A549 treated with RU486 at 1 μM for 4 hours (cell line): ENCODE data around the gene WDR74. TPM values are rescaled to one million over a fixed set of nuclear protein-coding genes. Genes with fewer than 3 reads are reported as not detected.

Experiments
- total RNA-seq: library from RNA; stranded (reverse); fragments of 200-300 nt; extraction: Qiagen RNA extraction; gene quantifications from 5 replicates; pipeline ENCODE4 v1.2.3, GENCODE V29; 2022; ENCODE audit warnings: low read depth

WDR74 gene
- total RNA-seq = 72.4 to 87.2 TPM (median 85.8 TPM) in 5 replicates

GRCh38 chr11:62839050-62839945 is at the start of gene WDR74:
Gene WDR74 (minus strand): TSS chr11:62839590. CDS start chr11:62839570, 20 bp downstream.

GRCh38 chr11:62880803-62881578 is 41.6 kb upstream of the WDR74 start, which contains the start of gene SLC3A2:
Gene SLC3A2 (plus strand): TSS chr11:62880896. CDS start chr11:62881024, 128 bp downstream.

DNA sequence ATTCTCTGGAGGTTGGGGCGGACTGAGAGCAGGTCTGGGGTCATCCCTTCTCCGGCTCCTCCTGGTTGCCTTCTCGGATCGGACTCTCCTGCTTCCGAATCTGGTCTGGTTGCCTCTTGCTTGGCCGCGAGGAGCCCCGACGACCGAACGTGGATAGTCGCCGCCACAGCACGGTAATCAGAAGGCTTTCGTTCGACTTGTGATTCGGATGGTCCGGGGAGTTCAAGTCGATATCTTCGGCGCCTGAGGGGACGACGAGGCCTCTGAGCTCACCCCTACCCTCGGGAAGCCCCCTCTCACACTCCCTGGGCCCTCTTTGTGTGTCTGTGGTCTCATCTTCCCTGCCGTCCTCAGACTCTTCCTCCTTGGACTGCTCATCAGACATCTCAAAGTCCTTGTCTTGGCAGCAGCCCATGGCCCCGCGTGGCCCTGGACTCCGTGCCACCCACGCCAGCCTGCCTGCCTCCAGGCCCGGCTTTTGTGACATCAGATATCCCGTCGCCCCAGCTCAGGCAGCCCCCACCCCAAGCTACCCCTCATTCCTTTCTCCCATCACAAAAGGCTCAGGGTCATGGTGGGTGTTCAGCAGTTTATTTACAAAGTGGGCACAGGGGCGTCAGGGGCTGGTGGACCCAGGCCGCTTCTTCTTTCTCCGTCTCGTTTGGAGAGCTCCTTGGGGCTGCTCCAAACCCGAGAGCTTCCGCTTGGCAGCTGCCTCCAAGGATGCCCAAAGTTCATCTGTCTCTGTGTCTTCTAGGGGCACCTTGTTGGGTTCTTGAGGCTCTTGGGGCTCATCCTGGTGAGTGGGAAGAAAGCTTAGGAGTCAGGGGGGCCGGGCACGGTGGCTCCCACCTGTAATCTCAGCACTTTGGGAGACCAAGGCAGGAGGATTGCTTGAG is 6.8 kb downstream of the WDR74 start, which contains the start of gene TEX54:
TSS of gene TEX54 (minus strand) at position 506 of the 899 bp plus-strand sequence.

DNA sequence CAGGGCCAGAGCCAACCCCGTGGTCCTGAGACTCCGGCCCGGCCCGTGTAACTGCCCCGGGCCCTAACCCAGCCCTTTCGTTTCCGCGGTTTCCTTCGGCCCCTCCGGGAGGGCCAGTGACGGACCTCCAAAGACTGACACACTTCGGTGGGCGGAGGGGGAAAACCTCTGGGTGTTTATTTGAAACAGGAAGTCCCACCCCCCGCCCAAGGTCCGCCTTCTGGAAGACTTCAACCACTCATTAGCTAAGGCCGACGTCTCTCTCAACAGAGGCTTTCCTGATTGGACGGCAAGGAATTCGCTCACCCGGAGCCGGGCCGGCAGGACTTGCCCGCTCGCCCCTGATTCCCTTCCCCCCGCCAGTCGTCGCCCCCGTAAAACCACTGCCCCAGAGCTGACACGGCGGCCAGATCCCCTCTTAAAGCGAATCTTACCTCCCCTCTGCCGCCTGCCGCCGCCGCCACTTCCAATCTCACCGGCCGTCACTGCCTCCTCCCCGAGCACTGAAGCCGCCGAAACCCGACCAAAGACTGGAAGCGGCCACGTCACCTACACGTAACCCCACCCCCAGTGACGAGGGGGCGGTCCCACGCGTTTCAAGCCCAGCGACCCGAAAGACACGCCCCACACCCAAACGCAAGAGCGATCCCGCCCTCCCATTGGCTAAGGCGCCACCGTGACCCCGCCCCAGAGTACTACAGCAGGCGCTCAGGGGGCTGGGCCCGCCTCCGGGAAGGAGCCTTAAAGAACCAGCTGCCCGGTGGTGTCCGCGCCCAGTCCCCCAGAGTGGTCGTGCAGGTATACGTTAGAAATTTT is 7.7 kb downstream of the WDR74 start, which contains the start of gene STX5:
TSS of gene STX5 (minus strand) at position 532 of the 816 bp plus-strand sequence. CDS start 808 bp downstream, outside the sequence.

DNA sequence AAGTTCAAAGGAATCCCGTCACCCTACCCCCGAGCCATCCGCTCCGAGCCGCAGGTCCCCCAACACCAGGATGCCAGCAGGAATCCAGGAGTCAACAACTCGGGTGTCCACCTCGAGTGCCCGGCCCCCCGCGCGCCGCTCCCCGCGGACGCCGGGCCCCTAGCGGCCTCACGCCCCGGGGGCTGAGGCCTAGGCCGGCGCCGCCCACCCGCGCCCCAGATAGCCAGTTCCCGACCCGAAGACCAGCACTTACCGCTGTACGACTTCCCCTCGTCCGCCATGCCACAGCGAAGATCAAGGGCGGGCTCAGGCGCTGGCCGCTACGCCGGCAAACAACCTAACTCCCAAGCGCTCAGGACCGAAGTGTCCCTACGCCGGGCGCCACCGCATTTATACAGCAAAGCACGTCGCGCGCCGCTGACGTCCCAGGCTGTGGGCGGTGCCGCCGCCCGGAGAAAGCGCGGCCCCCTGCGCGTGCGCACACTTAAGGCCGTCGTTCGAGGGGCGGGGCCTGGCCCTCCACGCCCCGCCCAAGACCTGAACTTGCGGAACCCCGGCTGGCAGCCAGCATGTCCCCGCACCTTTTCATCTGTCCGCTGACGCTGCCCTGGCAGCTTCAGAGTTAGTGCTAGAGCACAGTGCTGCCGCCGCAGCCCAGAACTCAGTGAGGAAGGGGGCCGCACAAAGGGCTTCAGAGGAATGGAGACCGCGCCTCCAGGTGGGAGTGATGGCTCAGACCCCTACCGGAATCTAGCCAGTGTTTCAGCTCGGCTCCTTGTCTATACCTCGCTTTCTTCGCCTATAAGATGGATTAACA is 34.1 kb downstream of the WDR74 start, which contains the start of gene NXF1:
TSS of gene NXF1 (minus strand) at position 365 of the 817 bp plus-strand sequence. CDS start at position 281, 84 bp downstream.

DNA sequence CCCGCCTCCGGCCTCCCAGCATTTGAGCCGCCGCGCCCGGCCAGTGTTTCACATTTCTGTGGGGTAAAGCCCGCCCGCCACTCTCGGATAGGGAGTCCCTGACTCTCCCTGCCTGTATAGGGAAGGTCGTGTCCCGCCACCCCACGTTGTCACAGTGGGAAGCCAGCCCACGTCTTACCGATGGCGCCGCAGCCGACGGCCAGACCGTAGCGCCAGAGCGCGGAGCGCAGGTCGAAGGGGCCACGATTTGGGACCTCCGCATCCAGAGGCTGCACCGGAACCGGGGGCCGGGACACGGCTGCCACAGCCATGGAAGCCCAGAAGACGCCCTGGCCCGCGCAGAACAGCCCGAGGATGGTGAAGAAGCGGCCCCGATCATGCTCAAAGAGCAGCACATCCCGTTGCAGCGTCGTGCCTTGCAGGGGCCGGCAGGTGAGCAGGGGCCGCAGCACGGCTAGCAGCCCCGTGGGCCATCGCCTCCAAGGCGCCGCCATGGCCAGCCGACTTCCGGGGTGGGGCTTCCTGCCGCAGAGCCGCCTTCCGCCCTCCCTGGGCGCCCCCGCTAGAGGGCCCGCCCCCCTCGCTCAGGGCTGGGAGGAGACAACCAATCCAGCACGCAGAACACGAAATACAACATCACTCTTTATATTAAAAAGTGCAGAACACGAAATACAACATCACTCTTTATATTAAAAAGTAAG is 47.7 kb downstream of the WDR74 start, which contains the start of gene TMEM223:
TSS of gene TMEM223 (minus strand) at position 506 of the 701 bp plus-strand sequence. CDS start at position 494, 12 bp downstream.

GRCh38 chr11:62787005-62787759 is 52.2 kb downstream of the WDR74 start, which contains the start of gene TMEM179B:
Gene TMEM179B (plus strand): TSS chr11:62787402. CDS start chr11:62787432, 30 bp downstream.

Other genes with a start within 250 kb of the WDR74 start
- 11.5 to 15.8 TPM (median 13.0 TPM) in 5 replicates for gene TUT1, start 248.1 kb downstream of the WDR74 start, total RNA-seq
- gene MTA2, start 237.7 kb downstream of the WDR74 start, total RNA-seq = 83.9 to 88.1 TPM (median 84.8 TPM) in 5 replicates
- 15.6 to 28.5 TPM (median 24.4 TPM) in 5 replicates for gene EML3, start 226.8 kb downstream of the WDR74 start, total RNA-seq
- 2.6 to 4.7 TPM (median 3.8 TPM) in 5 replicates for gene ROM1, start 226.3 kb downstream of the WDR74 start, total RNA-seq
- gene B3GAT3, start 217.6 kb downstream of the WDR74 start, total RNA-seq = 38.7 to 56.9 TPM (median 51.6 TPM) in 5 replicates
- gene GANAB, start 193.0 kb downstream of the WDR74 start, total RNA-seq = 241 to 274 TPM (median 257 TPM) in 5 replicates
- gene INTS5, start 186.3 kb downstream of the WDR74 start, total RNA-seq = 15.2 to 22.5 TPM (median 21.2 TPM) in 5 replicates
- gene C11orf98, start 174.4 kb downstream of the WDR74 start, total RNA-seq = 130 to 179 TPM (median 143 TPM) in 5 replicates
- 11.1 to 17.8 TPM (median 15.6 TPM) in 5 replicates for gene CSKMT, start 174.3 kb downstream of the WDR74 start, total RNA-seq
- gene UQCC3, start 167.9 kb downstream of the WDR74 start, total RNA-seq = 24.4 to 38.3 TPM (median 37.7 TPM) in 5 replicates
- gene LBHD1, start 167.3 kb downstream of the WDR74 start, total RNA-seq = 5.0 to 5.5 TPM (median 5.2 TPM) in 5 replicates
- gene UBXN1, start 160.5 kb downstream of the WDR74 start, total RNA-seq = 108 to 131 TPM (median 123 TPM) in 5 replicates
- gene LRRN4CL, start 150.1 kb downstream of the WDR74 start, total RNA-seq = 0.07 to 0.13 TPM (median 0.13 TPM) in 3 of 5 replicates, not detected in the others
- gene BSCL2, start 132.2 kb downstream of the WDR74 start, total RNA-seq = 55.6 to 100 TPM (median 73.5 TPM) in 5 replicates
- gene GNG3, start 131.9 kb downstream of the WDR74 start, total RNA-seq = not detected in 5 replicates
- 35.2 to 46.4 TPM (median 41.7 TPM) in 5 replicates for gene HNRNPUL2, start 112.1 kb downstream of the WDR74 start, total RNA-seq
- 29.5 to 36.2 TPM (median 31.1 TPM) in 5 replicates for gene TTC9C, start 111.1 kb downstream of the WDR74 start, total RNA-seq
- gene ZBTB3, start 85.4 kb downstream of the WDR74 start, total RNA-seq = 1.6 to 2.6 TPM (median 1.8 TPM) in 5 replicates
- gene POLR2G, start 78.0 kb downstream of the WDR74 start, total RNA-seq = 167 to 202 TPM (median 180 TPM) in 5 replicates
- gene TAF6L, start 68.2 kb downstream of the WDR74 start, total RNA-seq = 11.5 to 18.4 TPM (median 15.2 TPM) in 5 replicates
- 67.2 to 92.9 TPM (median 90.6 TPM) in 5 replicates for gene TMEM179B, start 52.2 kb downstream of the WDR74 start, total RNA-seq
- 18.1 to 30.6 TPM (median 28.2 TPM) in 5 replicates for gene TMEM223, start 47.6 kb downstream of the WDR74 start, total RNA-seq
- gene NXF1, start 34.1 kb downstream of the WDR74 start, total RNA-seq = 45.5 to 57.5 TPM (median 52.4 TPM) in 5 replicates
- 19.1 to 27.8 TPM (median 25.8 TPM) in 5 replicates for gene STX5, start 7.5 kb downstream of the WDR74 start, total RNA-seq
- gene TEX54, start 6.7 kb downstream of the WDR74 start, total RNA-seq = not detected in 5 replicates
- 882 to 1,078 TPM (median 1,030 TPM) in 5 replicates for gene SLC3A2, start 41.3 kb upstream of the WDR74 start, total RNA-seq
- 0.05 TPM in 1 of 5 replicates, not detected in the others for gene CHRM1, start 81.8 kb upstream of the WDR74 start, total RNA-seq
- not detected in 5 replicates for gene SLC22A6, start 145.4 kb upstream of the WDR74 start, total RNA-seq
- gene SLC22A8, start 176.3 kb upstream of the WDR74 start, total RNA-seq = not detected in 5 replicates